Neural crest cell (in vitro differentiated cells): ENCODE data around the gene NAT10. TPM values are rescaled to one million over a fixed set of nuclear protein-coding genes. Genes with fewer than 3 reads are reported as not detected.
"Not testable (repeated sequence)": the region's sequence is repeated elsewhere in the genome, so short reads cannot be mapped to it uniquely, and the experiment has no call there.

Experiments used
- DNase-seq: peaks from one replicate; pipeline ENCODE4 v3.0.0; 2021; ENCODE audit warnings: low read depth, mixed read lengths, low spot score
- H3K27ac Mint-ChIP-seq: one replicate; pipeline ENCODE4 v1.8.0; 2021; ENCODE audit warnings: mild to moderate bottlenecking, mixed read lengths; ENCODE audit not compliant: unreplicated experiment
- H3K27me3 Mint-ChIP-seq: 2 replicates; pipeline ENCODE4 v1.8.0; 2021; ENCODE audit warnings: low read depth, mild to moderate bottlenecking, mixed read lengths
- H3K36me3 Mint-ChIP-seq: 2 replicates; pipeline ENCODE4 v1.8.0; 2021; ENCODE audit warnings: low read depth, mild to moderate bottlenecking, mixed read lengths
- H3K4me1 Mint-ChIP-seq: 2 replicates; pipeline ENCODE4 v1.8.0; 2021; ENCODE audit warnings: mixed read lengths
- H3K4me3 Mint-ChIP-seq: one replicate; pipeline ENCODE4 v1.8.0; 2021; ENCODE audit warnings: mild to moderate bottlenecking, mixed read lengths
- H3K9me3 Mint-ChIP-seq: 2 replicates; pipeline ENCODE4 v1.8.0; 2021; ENCODE audit warnings: mixed read lengths
- CTCF ChIP-seq: fragments of 200-600 bp; sonication (generic); conservative IDR thresholded peaks from 2 replicates; pipeline ENCODE4 v1.5.0; 2021; ENCODE audit warnings: antibody characterized with exemption, mild to moderate bottlenecking
- total RNA-seq: library from RNA; stranded (reverse); gene quantifications from 2 replicates; pipeline ENCODE4 v1.2.1, GENCODE V29; 2021

Gene NAT10
- total RNA-seq, 1 donor from 2014 or later: 70.8 TPM

GRCh38 chr11:34075178-34075820 is 30.1 kb upstream of the NAT10 start:
- Mint-ChIP-seq H3K36me3 (peaks cover 23% of the 10 kb centered on the region), H3K4me3 (no peak overlapping the region), H3K9me3 (no peaks in the 10 kb centered on the region), H3K27ac (no peak overlapping the region), H3K4me1 (peaks cover 6% of the 10 kb centered on the region), H3K27me3 (no peaks in the 10 kb centered on the region)
- no peak for TF ChIP-seq CTCF
- DNase-seq: no peak

- Mint-ChIP-seq H3K36me3 (peaks cover 27% of the 10 kb centered on the region), H3K4me3 (no peak overlapping the region), H3K9me3 (no peaks in the 10 kb centered on the region), H3K27ac (no peak overlapping the region), H3K27me3 (no peaks in the 10 kb centered on the region), H3K4me1 (no peaks in the 10 kb centered on the region)
- no peak for TF ChIP-seq CTCF
- DNase-seq: no peak
Observed at GRCh38 chr11:34080609-34081008, 24.8 kb upstream of the NAT10 start.

GRCh38 chr11:34084637-34085036 is 20.8 kb upstream of the NAT10 start:
- Mint-ChIP-seq H3K4me3 (no peak overlapping the region), H3K36me3 (peaks cover 24% of the 10 kb centered on the region), H3K9me3 (no peaks in the 10 kb centered on the region), H3K4me1 (no peaks in the 10 kb centered on the region), H3K27me3 (no peaks in the 10 kb centered on the region), H3K27ac (no peak overlapping the region)
- no peak for TF ChIP-seq CTCF
- no peak for DNase-seq

GRCh38 chr11:34086554-34087283 is 18.7 kb upstream of the NAT10 start:
- no peaks in the 10 kb centered on the region for H3K9me3 Mint-ChIP-seq
- H3K36me3 Mint-ChIP-seq: peaks cover 20% of the 10 kb centered on the region
- no peak overlapping the region for H3K27ac Mint-ChIP-seq
- no peak for DNase-seq
- no peaks in the 10 kb centered on the region for H3K27me3 Mint-ChIP-seq
- no peaks in the 10 kb centered on the region for H3K4me1 Mint-ChIP-seq
- no peak for TF ChIP-seq CTCF
- H3K4me3 Mint-ChIP-seq: no peak overlapping the region

GRCh38 chr11:34091825-34092224 is 13.6 kb upstream of the NAT10 start:
- peaks cover 15% of the 10 kb centered on the region for H3K36me3 Mint-ChIP-seq
- H3K4me1 Mint-ChIP-seq: no peaks in the 10 kb centered on the region
- no peaks in the 10 kb centered on the region for H3K27me3 Mint-ChIP-seq
- DNase-seq: no peak
- TF ChIP-seq CTCF: no peak
- H3K4me3 Mint-ChIP-seq: no peak overlapping the region
- no peaks in the 10 kb centered on the region for H3K9me3 Mint-ChIP-seq
- H3K27ac Mint-ChIP-seq: no peak overlapping the region

- not testable (repeated sequence) for H3K9me3 Mint-ChIP-seq, H3K27ac Mint-ChIP-seq, H3K4me1 Mint-ChIP-seq, DNase-seq, H3K27me3 Mint-ChIP-seq, H3K4me3 Mint-ChIP-seq
- peaks cover 17% of the 10 kb centered on the region for H3K36me3 Mint-ChIP-seq
Observed at GRCh38 chr11:34094900-34095299, 10.5 kb upstream of the NAT10 start.
